Suprapubic skin (tissue), 4 donors: ENCODE results near the gene TNFRSF1B. TPM values are rescaled to one million over a fixed set of nuclear protein-coding genes. Genes with fewer than 3 reads are reported as not detected.

Source experiments
- DNase-seq, 2 donors: peaks; one replicate each; pipeline ENCODE4 v3.0.0-alpha.2; 2019; ENCODE audit warnings: low spot score in 2 of 2
- H3K27ac ChIP-seq: fragments of 200-600 bp; sonication (generic); one replicate; pipeline ENCODE4 v1.5.1; 2019
- H3K27me3 ChIP-seq: fragments of 200-600 bp; sonication (generic); one replicate; pipeline ENCODE4 v1.5.1; 2019
- H3K36me3 ChIP-seq: fragments of 200-600 bp; sonication (generic); one replicate; pipeline ENCODE4 v1.5.1; 2019
- H3K4me1 ChIP-seq: fragments of 200-600 bp; sonication (generic); one replicate; pipeline ENCODE4 v1.5.1; 2019
- H3K4me3 ChIP-seq: fragments of 200-600 bp; sonication (generic); one replicate; pipeline ENCODE4 v1.5.1; 2019; ENCODE audit warnings: mild to moderate bottlenecking
- H3K9me3 ChIP-seq: fragments of 200-600 bp; sonication (generic); one replicate; pipeline ENCODE4 v1.5.1; 2019
- CTCF ChIP-seq, 2 donors: fragments of 200-600 bp in 1 of 2; fragments of 450-650 bp in 1 of 2; sonication (generic) in 1 of 2; IDR thresholded peaks; one replicate each; pipeline ENCODE4 v1.5.1; 2016 to 2019; ENCODE audit warnings: antibody characterized with exemption in 2 of 2, mild to moderate bottlenecking in 1 of 2, moderate library complexity in 1 of 2
- EP300 ChIP-seq: sonication (generic); formaldehyde crosslinking; IDR thresholded peaks from one replicate; pipeline ENCODE4 v1.6.1; 2017; ENCODE audit warnings: antibody characterized with exemption
- POLR2A ChIP-seq, 2 donors: fragments of 450-650 bp; IDR thresholded peaks; one replicate each; pipeline ENCODE4 v1.6.1; 2017; ENCODE audit warnings: antibody characterized with exemption in 2 of 2, mild to moderate bottlenecking in 2 of 2, moderate library complexity in 2 of 2
- POLR2AphosphoS5 ChIP-seq, 3 donors: sonication (generic); formaldehyde crosslinking; IDR thresholded peaks; one replicate each; pipeline ENCODE4 v1.6.1; 2017; ENCODE audit warnings: antibody characterized with exemption in 3 of 3
- whole genome bisulfite sequencing: methylation state at CpG from one replicate; pipeline ENCODE4 v1.1.5; 2018; 5-methylcytosine and 5-hydroxymethylcytosine counted together
- total RNA-seq, 4 donors: library from RNA; depleted of rRNA; stranded (reverse); fragments of >200 nt; gene quantifications; one replicate each; pipeline ENCODE4 v1.1.0, GENCODE V29; 2016

TNFRSF1B gene
- total RNA-seq, 4 donors from 2014 or later, result 6.3 to 35.2 (median 11.9) TPM

- H3K9me3 ChIP-seq, result no peaks in the 10 kb centered on the region
- H3K4me3 ChIP-seq, result no peak overlapping the region
- no peaks in the 10 kb centered on the region for H3K27me3 ChIP-seq
- TF ChIP-seq CTCF (IDR thresholded peaks at IDR 0.05) (no peak), EP300 (no peak), POLR2AphosphoS5 (IDR thresholded peaks at IDR 0.05) (no peak), POLR2A (IDR thresholded peaks at IDR 0.05) (no peak)
- peaks cover 13% of the 10 kb centered on the region for H3K36me3 ChIP-seq
- 97% methylated on average over 7 of the region's 7 CpGs for WGBS
- no peaks in the 10 kb centered on the region for H3K4me1 ChIP-seq
- no peak for DNase-seq
- no peak overlapping the region for H3K27ac ChIP-seq
Measured at GRCh38 chr1:12200208-12200607, 33.4 kb downstream of the TNFRSF1B start.

- 83% methylated on average over 6 of the region's 18 CpGs for WGBS
Measured at GRCh38 chr1:12201352-12202189, 34.8 kb downstream of the TNFRSF1B start.

GRCh38 chr1:12202190-12202497 lies 35.4 kb downstream of the TNFRSF1B start:
- Histone ChIP-seq H3K27me3 (no peaks in the 10 kb centered on the region), H3K27ac (no peak overlapping the region), H3K4me1 (no peaks in the 10 kb centered on the region), H3K4me3 (no peak overlapping the region), H3K36me3 (peaks cover 11% of the 10 kb centered on the region), H3K9me3 (no peaks in the 10 kb centered on the region)
- DNase-seq, result no peak
- TF ChIP-seq POLR2AphosphoS5 (IDR thresholded peaks at IDR 0.05), result no peak
- no peak for TF ChIP-seq CTCF (IDR thresholded peaks at IDR 0.05)
- no peak for TF ChIP-seq EP300
- TF ChIP-seq POLR2A (IDR thresholded peaks at IDR 0.05), result no peak
- 87% methylated on average over 6 of the region's 6 CpGs for WGBS

More at GRCh38 chr1:12201352-12202189, 34.8 kb downstream of the TNFRSF1B start:
- no peaks in the 10 kb centered on the region for H3K27me3 ChIP-seq
- H3K9me3 ChIP-seq, result no peaks in the 10 kb centered on the region
- H3K4me1 ChIP-seq, result no peaks in the 10 kb centered on the region
- TF ChIP-seq POLR2AphosphoS5 (IDR thresholded peaks at IDR 0.05) (no peak), EP300 (no peak), POLR2A (IDR thresholded peaks at IDR 0.05) (no peak), CTCF (IDR thresholded peaks at IDR 0.05) (no peak)
- H3K36me3 ChIP-seq, result peaks cover 11% of the 10 kb centered on the region
- no peak overlapping the region for H3K27ac ChIP-seq
- no peak for DNase-seq
- no peak overlapping the region for H3K4me3 ChIP-seq

GRCh38 chr1:12202577-12202976 lies 35.8 kb downstream of the TNFRSF1B start:
- no peaks in the 10 kb centered on the region for H3K4me1 ChIP-seq
- H3K9me3 ChIP-seq, result no peaks in the 10 kb centered on the region
- H3K27me3 ChIP-seq, result no peaks in the 10 kb centered on the region
- H3K36me3 ChIP-seq, result peaks cover 11% of the 10 kb centered on the region
- WGBS, result 93% methylated on average over 4 of the region's 4 CpGs
- DNase-seq, result no peak
- no peak overlapping the region for H3K4me3 ChIP-seq
- TF ChIP-seq POLR2AphosphoS5 (IDR thresholded peaks at IDR 0.05) (no peak), EP300 (no peak), POLR2A (IDR thresholded peaks at IDR 0.05) (no peak), CTCF (IDR thresholded peaks at IDR 0.05) (no peak)
- no peak overlapping the region for H3K27ac ChIP-seq

- TF ChIP-seq CTCF (IDR thresholded peaks at IDR 0.05) (no peak), POLR2AphosphoS5 (IDR thresholded peaks at IDR 0.05) (no peak), EP300 (no peak), POLR2A (IDR thresholded peaks at IDR 0.05) (no peak)
- Histone ChIP-seq H3K9me3 (no peaks in the 10 kb centered on the region), H3K4me1 (peaks cover 1% of the 10 kb centered on the region), H3K4me3 (no peak overlapping the region), H3K36me3 (peaks cover 11% of the 10 kb centered on the region), H3K27me3 (no peaks in the 10 kb centered on the region), H3K27ac (no peak overlapping the region)
- DNase-seq, result no peak
- 90% methylated on average over 19 of the region's 20 CpGs for WGBS
Measured at GRCh38 chr1:12203216-12204007, 36.6 kb downstream of the TNFRSF1B start.
